Hepatocyte (in vitro differentiated cells): ENCODE measurements around the gene RASSF3.

Experiments used
- CTCF ChIP-seq: fragments of 200-600 bp; sonication (generic); IDR thresholded peaks from 2 replicates; pipeline ENCODE4 v1.5.1; 2016; ENCODE audit warnings: antibody characterized with exemption, mild to moderate bottlenecking; ENCODE audit not compliant: poor library complexity
- EZH2 ChIP-seq: fragments of 200-600 bp; sonication (generic); IDR thresholded peaks from 2 replicates; pipeline ENCODE4 v1.6.1; 2016; ENCODE audit warnings: antibody characterized with exemption, mild to moderate bottlenecking, borderline replicate concordance
- EZH2phosphoT487 ChIP-seq: fragments of 200-600 bp; sonication (generic); IDR thresholded peaks from one replicate; pipeline ENCODE4 v1.6.1; 2018; ENCODE audit warnings: antibody characterized with exemption, mild to moderate bottlenecking, low read depth, moderate library complexity; ENCODE audit not compliant: unreplicated experiment, severe bottlenecking

- TF ChIP-seq EZH2 (no peak), CTCF (no peak), EZH2phosphoT487 (no peak)
These were observed 17.5 kb downstream of the RASSF3 start for GRCh38 chr12:64627771-64628170.
